GM12878 (cell line): ENCODE data around the gene MAP3K21. TPM values are rescaled to one million over a fixed set of nuclear protein-coding genes. Genes with fewer than 3 reads are reported as not detected.

Source experiments
- ATF2 ChIP-seq: IDR thresholded peaks from 2 replicates; pipeline ENCODE4 v1.6.1; 2012; ENCODE audit warnings: low read length, inconsistent platforms
- ATF7 ChIP-seq: fragments of 450-650 bp; IDR thresholded peaks from 2 replicates; pipeline ENCODE4 v1.6.1; 2016; ENCODE audit warnings: low read depth, mild to moderate bottlenecking
- CBFB ChIP-seq: IDR thresholded peaks from 2 replicates; pipeline ENCODE4 v1.6.1; 2016; ENCODE audit warnings: antibody characterized with exemption, low read depth
- DPF2 ChIP-seq: fragments of 450-650 bp; IDR thresholded peaks from 2 replicates; pipeline ENCODE4 v1.6.1; 2017; ENCODE audit warnings: mild to moderate bottlenecking
- EGR1 ChIP-seq, 2 experiments: IDR thresholded peaks; 1 replicate in 1 of 2; 2 replicates in 1 of 2; pipeline ENCODE4 v1.6.1; 2011 to 2012; ENCODE audit warnings: low read depth in 2 of 2, low read length in 2 of 2, borderline replicate concordance in 1 of 2, mild to moderate bottlenecking in 1 of 2, moderate library complexity in 1 of 2
- HDAC6 ChIP-seq: fragments of 200-600 bp; sonication (generic); IDR thresholded peaks from one replicate; pipeline ENCODE4 v1.8.0; 2017; ENCODE audit warnings: antibody characterized with exemption; ENCODE audit not compliant: unreplicated experiment
- HDGF ChIP-seq: fragments of 450-650 bp; IDR thresholded peaks from 2 replicates; pipeline ENCODE4 v1.6.1; 2016; ENCODE audit warnings: antibody characterized with exemption
- IKZF1 ChIP-seq: fragments of 450-650 bp; conservative IDR thresholded peaks from 2 replicates; pipeline ENCODE4 v1.6.1; 2017; ENCODE audit warnings: antibody characterized with exemption, mild to moderate bottlenecking
- MAX ChIP-seq: IDR thresholded peaks from 2 replicates; pipeline ENCODE4 v1.6.1; 2012; ENCODE audit warnings: low read depth, low read length, improper control_type of control experiment
- MTA2 ChIP-seq: fragments of 450-650 bp; IDR thresholded peaks from 2 replicates; pipeline ENCODE4 v1.6.1; 2016; ENCODE audit warnings: low read depth, mild to moderate bottlenecking, moderate library complexity
- NR2C1 ChIP-seq: fragments of 450-650 bp; IDR thresholded peaks from 2 replicates; pipeline ENCODE4 v1.6.1; 2017; ENCODE audit warnings: antibody characterized with exemption, mild to moderate bottlenecking, moderate library complexity
- NR2C2 ChIP-seq: IDR thresholded peaks from 2 replicates; pipeline ENCODE4 v1.6.1; 2011; ENCODE audit warnings: borderline replicate concordance, low read depth; ENCODE audit not compliant: control insufficient read depth, insufficient read length
- POLR2A ChIP-seq: IDR thresholded peaks from 2 replicates; pipeline ENCODE4 v1.6.1; 2011; ENCODE audit warnings: low read depth, mild to moderate bottlenecking, low read length
- RB1 ChIP-seq: fragments of 450-650 bp; formaldehyde crosslinking; IDR thresholded peaks from 2 replicates; pipeline ENCODE4 v1.6.1; 2017; ENCODE audit warnings: mild to moderate bottlenecking, borderline replicate concordance
- RUNX3 ChIP-seq: IDR thresholded peaks from 2 replicates; pipeline ENCODE4 v1.6.1; 2012; ENCODE audit warnings: low read length, inconsistent platforms
- SPI1 ChIP-seq: IDR thresholded peaks from 2 replicates; pipeline ENCODE4 v1.6.1; 2011; ENCODE audit warnings: low read depth, mild to moderate bottlenecking, low read length, moderate library complexity, borderline replicate concordance; ENCODE audit not compliant: insufficient read depth
- SUPT20H ChIP-seq: IDR thresholded peaks from 2 replicates; pipeline ENCODE4 v1.6.1; 2011; ENCODE audit warnings: low read depth, mild to moderate bottlenecking, low read length, moderate library complexity, borderline replicate concordance; ENCODE audit not compliant: control insufficient read depth
- USF1 ChIP-seq: IDR thresholded peaks from 2 replicates; pipeline ENCODE4 v1.6.1; 2011; ENCODE audit warnings: borderline replicate concordance, low read depth, mild to moderate bottlenecking, moderate library complexity, mixed read lengths, low read length; ENCODE audit not compliant: insufficient read depth; ENCODE audit errors: extremely low read length
- polyA plus RNA-seq, 11 experiments: library from polyadenylated mRNA; depleted of rRNA in 4 of 11; unstranded in 6 of 11; stranded (reverse) in 5 of 11; fragments of >200 nt; fragmentation: Nextera tagmentation in 4 of 11; fragmentation: Illumina TruSeq in 1 of 11; extraction: Ambion mirVana in 4 of 11; extraction: Trizol in 1 of 11; gene quantifications; 1 replicate in 1 of 11; 2 replicates in 10 of 11; pipeline versions ENCODE4 v1.2.1 to v1.2.3, GENCODE V29; 2011 to 2016; ENCODE audit warnings: inconsistent platforms in 2 of 11, missing spikeins in 2 of 11, low read depth in 1 of 11
- total RNA-seq, 4 experiments: library from RNA; depleted of rRNA in 3 of 4; stranded (reverse); fragments of >200 nt in 3 of 4; fragmentation: Illumina TruSeq in 1 of 4; extraction: Trizol in 1 of 4; gene quantifications; 2 replicates each; pipeline versions ENCODE4 v1.2.1 to v1.2.3, GENCODE V29; 2013 to 2021
- TF ChIP-seq, protein P1 (sequence below): fragments of 450-650 bp; IDR thresholded peaks from 2 replicates; pipeline ENCODE4 v1.6.1; 2017; ENCODE audit warnings: low read depth, mild to moderate bottlenecking, moderate library complexity
- TF ChIP-seq, protein P2 (sequence below): IDR thresholded peaks from 2 replicates; pipeline ENCODE4 v1.6.1; 2012; ENCODE audit warnings: improper control_type of control experiment, low read depth, low read length; ENCODE audit not compliant: insufficient replicate concordance

MAP3K21 gene
- total and polyA plus RNA-seq, 10 of the 15 experiments (the other 5 are each of a cell fraction or from before 2014, with no cell fraction given), result 0.02 to 0.21 (median 0.09) TPM; not detected in 1

DNA sequence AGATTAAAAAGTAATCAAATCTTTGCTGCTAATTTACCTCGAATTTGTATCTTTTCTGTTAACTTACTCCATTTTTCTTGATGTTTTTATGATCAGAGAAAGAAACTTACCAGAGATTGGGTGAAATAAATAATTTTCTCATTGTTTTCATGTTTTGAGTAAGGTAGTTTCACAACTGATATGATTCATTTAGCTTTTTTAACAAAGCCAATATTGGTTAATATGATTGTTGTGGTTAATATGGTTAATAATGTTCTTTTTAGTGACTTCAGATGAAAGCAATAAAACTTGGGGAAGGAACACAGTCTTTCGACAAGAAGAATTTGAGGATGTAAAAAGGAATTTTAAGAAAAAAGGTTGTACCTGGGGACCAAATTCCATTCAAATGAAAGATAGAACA, 48.1 kb downstream of the MAP3K21 start (continued):
- TF ChIP-seq MAX (no peak), RB1 (no peak), ATF7 (0 out of 2 replicates have a peak, but pooled peaks have one; percentile 41), HDGF (no peak), SPI1 (no peak), DPF2 (peak; percentile 72; the same call in 1 of the 2 replicates), POLR2A (no peak), SUPT20H (no peak), MTA2 (peak; percentile 92), HDAC6 (no peak), RUNX3 (peak; percentile 96), IKZF1 (peak; percentile 34; the same call in 1 of the 2 replicates), USF1 (no peak), NR2C2 (no peak), CBFB (peak; percentile 87), ATF2 (peak; percentile 83), EGR1 (IDR thresholded peaks at IDR 0.05; ENCODE audit: borderline replicate concordance in 1 of 2, low read depth in 2 of 2, low read length in 2 of 2) (no peak), NR2C1 (no peak)
- TF ChIP-seq, protein P1, sequence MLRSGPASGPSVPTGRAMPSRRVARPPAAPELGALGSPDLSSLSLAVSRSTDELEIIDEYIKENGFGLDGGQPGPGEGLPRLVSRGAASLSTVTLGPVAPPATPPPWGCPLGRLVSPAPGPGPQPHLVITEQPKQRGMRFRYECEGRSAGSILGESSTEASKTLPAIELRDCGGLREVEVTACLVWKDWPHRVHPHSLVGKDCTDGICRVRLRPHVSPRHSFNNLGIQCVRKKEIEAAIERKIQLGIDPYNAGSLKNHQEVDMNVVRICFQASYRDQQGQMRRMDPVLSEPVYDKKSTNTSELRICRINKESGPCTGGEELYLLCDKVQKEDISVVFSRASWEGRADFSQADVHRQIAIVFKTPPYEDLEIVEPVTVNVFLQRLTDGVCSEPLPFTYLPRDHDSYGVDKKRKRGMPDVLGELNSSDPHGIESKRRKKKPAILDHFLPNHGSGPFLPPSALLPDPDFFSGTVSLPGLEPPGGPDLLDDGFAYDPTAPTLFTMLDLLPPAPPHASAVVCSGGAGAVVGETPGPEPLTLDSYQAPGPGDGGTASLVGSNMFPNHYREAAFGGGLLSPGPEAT, result peak; percentile 35; the same call in 1 of the 2 replicates
- TF ChIP-seq, protein P2, sequence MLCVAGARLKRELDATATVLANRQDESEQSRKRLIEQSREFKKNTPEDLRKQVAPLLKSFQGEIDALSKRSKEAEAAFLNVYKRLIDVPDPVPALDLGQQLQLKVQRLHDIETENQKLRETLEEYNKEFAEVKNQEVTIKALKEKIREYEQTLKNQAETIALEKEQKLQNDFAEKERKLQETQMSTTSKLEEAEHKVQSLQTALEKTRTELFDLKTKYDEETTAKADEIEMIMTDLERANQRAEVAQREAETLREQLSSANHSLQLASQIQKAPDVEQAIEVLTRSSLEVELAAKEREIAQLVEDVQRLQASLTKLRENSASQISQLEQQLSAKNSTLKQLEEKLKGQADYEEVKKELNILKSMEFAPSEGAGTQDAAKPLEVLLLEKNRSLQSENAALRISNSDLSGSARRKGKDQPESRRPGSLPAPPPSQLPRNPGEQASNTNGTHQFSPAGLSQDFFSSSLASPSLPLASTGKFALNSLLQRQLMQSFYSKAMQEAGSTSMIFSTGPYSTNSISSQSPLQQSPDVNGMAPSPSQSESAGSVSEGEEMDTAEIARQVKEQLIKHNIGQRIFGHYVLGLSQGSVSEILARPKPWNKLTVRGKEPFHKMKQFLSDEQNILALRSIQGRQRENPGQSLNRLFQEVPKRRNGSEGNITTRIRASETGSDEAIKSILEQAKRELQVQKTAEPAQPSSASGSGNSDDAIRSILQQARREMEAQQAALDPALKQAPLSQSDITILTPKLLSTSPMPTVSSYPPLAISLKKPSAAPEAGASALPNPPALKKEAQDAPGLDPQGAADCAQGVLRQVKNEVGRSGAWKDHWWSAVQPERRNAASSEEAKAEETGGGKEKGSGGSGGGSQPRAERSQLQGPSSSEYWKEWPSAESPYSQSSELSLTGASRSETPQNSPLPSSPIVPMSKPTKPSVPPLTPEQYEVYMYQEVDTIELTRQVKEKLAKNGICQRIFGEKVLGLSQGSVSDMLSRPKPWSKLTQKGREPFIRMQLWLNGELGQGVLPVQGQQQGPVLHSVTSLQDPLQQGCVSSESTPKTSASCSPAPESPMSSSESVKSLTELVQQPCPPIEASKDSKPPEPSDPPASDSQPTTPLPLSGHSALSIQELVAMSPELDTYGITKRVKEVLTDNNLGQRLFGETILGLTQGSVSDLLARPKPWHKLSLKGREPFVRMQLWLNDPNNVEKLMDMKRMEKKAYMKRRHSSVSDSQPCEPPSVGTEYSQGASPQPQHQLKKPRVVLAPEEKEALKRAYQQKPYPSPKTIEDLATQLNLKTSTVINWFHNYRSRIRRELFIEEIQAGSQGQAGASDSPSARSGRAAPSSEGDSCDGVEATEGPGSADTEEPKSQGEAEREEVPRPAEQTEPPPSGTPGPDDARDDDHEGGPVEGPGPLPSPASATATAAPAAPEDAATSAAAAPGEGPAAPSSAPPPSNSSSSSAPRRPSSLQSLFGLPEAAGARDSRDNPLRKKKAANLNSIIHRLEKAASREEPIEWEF, result peak; percentile 49
